Measurements from ENCODE around the gene BICC1. TPM values are rescaled to one million over a fixed set of nuclear protein-coding genes. Genes with fewer than 3 reads are reported as not detected.

Gene BICC1
- total RNA-seq, 1 donor from 2014 or later: 0.41 TPM

DNA sequence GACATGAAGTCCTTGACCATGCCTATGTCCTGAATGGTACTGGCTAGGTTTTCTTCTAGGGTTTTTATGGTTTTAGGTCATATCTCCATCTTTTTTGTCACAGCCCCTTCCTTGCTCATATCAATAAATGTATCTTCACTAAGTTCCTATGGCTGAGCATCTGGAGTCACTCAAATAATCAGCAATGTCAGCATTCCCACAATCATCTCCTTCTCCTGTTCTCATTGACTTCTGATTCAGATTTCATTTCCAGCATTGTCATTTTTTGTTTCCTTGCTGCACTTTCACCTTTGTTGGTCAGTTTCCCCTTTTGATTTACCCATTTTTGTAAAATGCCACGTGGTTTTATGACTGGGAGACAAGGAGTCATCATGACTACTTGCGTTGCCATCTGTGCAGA, 181.2 kb downstream of the BICC1 start:
- Histone ChIP-seq H3K9me3 (ENCODE audit: low read depth) (no peaks in the 10 kb centered on the region), H3K79me2 (ENCODE audit: low read depth) (no peaks in the 10 kb centered on the region), H2AFZ (replicated peaks) (no peak overlapping the region), H3K27me3 (no peaks in the 10 kb centered on the region), H3K27ac (no peak overlapping the region), H4K20me1 (ENCODE audit: low read depth) (no peaks in the 10 kb centered on the region), H3K9ac (no peak overlapping the region), H3K4me2 (no peak overlapping the region), H3K4me3 (no peak overlapping the region), H3K36me3 (no peaks in the 10 kb centered on the region), H3K4me1 (peaks cover 4% of the 10 kb centered on the region), H3F3A (ENCODE audit: low read depth) (no peaks in the 10 kb centered on the region)
- peaks cover 5% of the 10 kb centered on the region for H3K9me3 Mint-ChIP-seq
- TF ChIP-seq EZH2phosphoT487 (IDR thresholded peaks at IDR 0.05) (no peak), EZH2 (IDR thresholded peaks at IDR 0.05) (no peak)
- TF ChIP-seq, protein P1, sequence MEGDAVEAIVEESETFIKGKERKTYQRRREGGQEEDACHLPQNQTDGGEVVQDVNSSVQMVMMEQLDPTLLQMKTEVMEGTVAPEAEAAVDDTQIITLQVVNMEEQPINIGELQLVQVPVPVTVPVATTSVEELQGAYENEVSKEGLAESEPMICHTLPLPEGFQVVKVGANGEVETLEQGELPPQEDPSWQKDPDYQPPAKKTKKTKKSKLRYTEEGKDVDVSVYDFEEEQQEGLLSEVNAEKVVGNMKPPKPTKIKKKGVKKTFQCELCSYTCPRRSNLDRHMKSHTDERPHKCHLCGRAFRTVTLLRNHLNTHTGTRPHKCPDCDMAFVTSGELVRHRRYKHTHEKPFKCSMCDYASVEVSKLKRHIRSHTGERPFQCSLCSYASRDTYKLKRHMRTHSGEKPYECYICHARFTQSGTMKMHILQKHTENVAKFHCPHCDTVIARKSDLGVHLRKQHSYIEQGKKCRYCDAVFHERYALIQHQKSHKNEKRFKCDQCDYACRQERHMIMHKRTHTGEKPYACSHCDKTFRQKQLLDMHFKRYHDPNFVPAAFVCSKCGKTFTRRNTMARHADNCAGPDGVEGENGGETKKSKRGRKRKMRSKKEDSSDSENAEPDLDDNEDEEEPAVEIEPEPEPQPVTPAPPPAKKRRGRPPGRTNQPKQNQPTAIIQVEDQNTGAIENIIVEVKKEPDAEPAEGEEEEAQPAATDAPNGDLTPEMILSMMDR (IDR thresholded peaks at IDR 0.05): no peak
- peaks cover 20% of the 10 kb centered on the region for H3K4me1 Mint-ChIP-seq
- H3K36me3 Mint-ChIP-seq: no peaks in the 10 kb centered on the region
- no peak overlapping the region for H3K27ac Mint-ChIP-seq
- DNase-seq (ENCODE audit: low spot score): no peak
- H3K27me3 Mint-ChIP-seq (ENCODE audit: insufficient read depth, low read depth): no peaks in the 10 kb centered on the region
- no peak overlapping the region for H3K4me3 Mint-ChIP-seq

DNA sequence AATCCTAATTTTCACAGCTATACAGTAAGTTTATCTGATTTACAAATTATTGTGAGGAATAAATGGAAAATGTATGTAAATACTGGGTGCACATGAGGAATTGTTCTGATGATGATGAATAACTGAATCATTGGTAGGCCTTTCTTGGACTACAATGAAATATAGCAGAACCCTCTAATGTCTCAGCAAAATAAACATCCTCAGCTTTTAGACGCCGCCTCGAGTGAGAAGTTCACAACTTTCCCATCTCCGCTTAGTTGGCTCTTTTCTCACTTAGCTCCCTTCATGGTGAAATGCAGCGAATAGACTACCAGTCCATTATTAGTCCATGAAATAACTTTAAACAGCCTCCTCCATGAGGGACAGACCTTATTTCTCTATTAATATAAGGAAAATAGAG, 182.3 kb downstream of the BICC1 start:
- no peak for DNase-seq (ENCODE audit: low spot score)
- H3F3A ChIP-seq (ENCODE audit: low read depth): no peaks in the 10 kb centered on the region
- H3K4me3 ChIP-seq: no peak overlapping the region
- Mint-ChIP-seq H3K27ac (no peak overlapping the region), H3K36me3 (no peaks in the 10 kb centered on the region), H3K9me3 (peaks cover 5% of the 10 kb centered on the region), H3K4me1 (peaks cover 22% of the 10 kb centered on the region), H3K27me3 (ENCODE audit: insufficient read depth, low read depth) (no peaks in the 10 kb centered on the region), H3K4me3 (no peak overlapping the region)
- no peak overlapping the region for H3K27ac ChIP-seq
- no peaks in the 10 kb centered on the region for H3K27me3 ChIP-seq
- no peaks in the 10 kb centered on the region for H4K20me1 ChIP-seq (ENCODE audit: low read depth)
- no peaks in the 10 kb centered on the region for H3K36me3 ChIP-seq
- no peak overlapping the region for H3K9ac ChIP-seq
- H3K4me1 ChIP-seq: peaks cover 4% of the 10 kb centered on the region
- H3K9me3 ChIP-seq (ENCODE audit: low read depth): no peaks in the 10 kb centered on the region
- TF ChIP-seq EZH2phosphoT487 (IDR thresholded peaks at IDR 0.05) (no peak), EZH2 (IDR thresholded peaks at IDR 0.05) (no peak)
- TF ChIP-seq, protein P1 (IDR thresholded peaks at IDR 0.05): no peak
- H2AFZ ChIP-seq (replicated peaks): no peak overlapping the region
- no peak overlapping the region for H3K4me2 ChIP-seq
- no peaks in the 10 kb centered on the region for H3K79me2 ChIP-seq (ENCODE audit: low read depth)

DNA sequence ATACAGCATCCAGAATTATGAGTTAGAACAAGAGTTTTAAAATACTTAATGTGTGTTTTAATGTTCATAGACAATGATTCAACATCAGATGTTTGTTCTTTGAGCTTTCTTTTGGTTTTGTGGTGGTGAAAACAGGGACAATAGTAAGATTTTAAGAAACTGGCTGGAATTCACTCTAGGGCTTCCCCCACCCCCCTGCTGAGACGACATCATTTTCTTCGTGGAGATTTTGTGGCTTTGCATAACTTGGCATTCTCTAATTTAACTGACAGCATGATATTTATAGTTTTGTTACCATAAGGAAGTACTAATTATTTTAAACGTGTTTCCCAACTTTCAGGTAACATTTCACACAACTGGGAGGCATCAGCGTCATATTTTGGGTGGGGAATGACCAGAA, 184.1 kb downstream of the BICC1 start:
- no peak for DNase-seq (ENCODE audit: low spot score)
- peaks cover 5% of the 10 kb centered on the region for H3K9me3 Mint-ChIP-seq
- no peaks in the 10 kb centered on the region for H3F3A ChIP-seq (ENCODE audit: low read depth)
- H3K9me3 ChIP-seq (ENCODE audit: low read depth): no peaks in the 10 kb centered on the region
- no peak overlapping the region for H3K4me3 Mint-ChIP-seq
- H3K4me1 ChIP-seq: peaks cover 4% of the 10 kb centered on the region
- H3K27me3 ChIP-seq: no peaks in the 10 kb centered on the region
- no peaks in the 10 kb centered on the region for H3K79me2 ChIP-seq (ENCODE audit: low read depth)
- no peak overlapping the region for H3K27ac ChIP-seq
- no peaks in the 10 kb centered on the region for H3K27me3 Mint-ChIP-seq (ENCODE audit: insufficient read depth, low read depth)
- H3K4me1 Mint-ChIP-seq: peaks cover 22% of the 10 kb centered on the region
- no peak overlapping the region for H3K9ac ChIP-seq
- H3K36me3 Mint-ChIP-seq: no peaks in the 10 kb centered on the region
- TF ChIP-seq, protein P1 (IDR thresholded peaks at IDR 0.05): no peak
- no peak for TF ChIP-seq EZH2phosphoT487 (IDR thresholded peaks at IDR 0.05)
- no peak for TF ChIP-seq EZH2 (IDR thresholded peaks at IDR 0.05)
- H2AFZ ChIP-seq (replicated peaks): no peak overlapping the region
- H3K27ac Mint-ChIP-seq: no peak overlapping the region
- no peak overlapping the region for H3K4me3 ChIP-seq
- H3K36me3 ChIP-seq: no peaks in the 10 kb centered on the region
- H4K20me1 ChIP-seq (ENCODE audit: low read depth): no peaks in the 10 kb centered on the region
- H3K4me2 ChIP-seq: no peak overlapping the region
